Spleen (tissue), 7 donors: ENCODE results near the gene MRPL57.

Experiments
- CTCF ChIP-seq, 11 experiments: fragments of 200-600 bp in 7 of 11; fragments of 450-650 bp in 4 of 11; sonication (generic) in 4 of 11; IDR thresholded peaks in 8 of 11; conservative IDR thresholded peaks in 3 of 11; 1 replicate in 7 of 11; 2 replicates in 4 of 11; pipeline versions ENCODE4 v1.4.0 to v1.8.0; 2016 to 2021; ENCODE audit warnings: antibody characterized with exemption in 11 of 11, inconsistent platforms in 4 of 11, mild to moderate bottlenecking in 1 of 11
- POLR2A ChIP-seq, 3 donors: fragments of 450-650 bp; IDR thresholded peaks; one replicate each; pipeline ENCODE4 v1.5.1; 2017; ENCODE audit warnings: antibody characterized with exemption in 3 of 3, mild to moderate bottlenecking in 1 of 3
- POLR2AphosphoS5 ChIP-seq, 3 donors: sonication (generic); formaldehyde crosslinking; IDR thresholded peaks; one replicate each; pipeline ENCODE4 v1.5.1; 2017; ENCODE audit warnings: antibody characterized with exemption in 3 of 3
- donor health status: DM: no; HTN: no; CAD: no; lungs with moderate emphysema.
- donor health status: DM: no; HTN: no; CAD: no.
- donor health status: DM: no; HTN: no; CAD: no.

GRCh38 chr13:21164631-21165030 is 11.8 kb upstream of the MRPL57 start:
- no peak for TF ChIP-seq CTCF (IDR thresholded peaks at IDR 0.05 in 8 of 11, conservative IDR thresholded peaks at IDR 0.05 in 3 of 11)
- TF ChIP-seq POLR2A (IDR thresholded peaks at IDR 0.05) = no peak
- TF ChIP-seq POLR2AphosphoS5 (IDR thresholded peaks at IDR 0.05) = no peak
